Activated naive CD4-positive, alpha-beta T cell treated with anti-CD3 and anti-CD28 coated beads, Interleukin-2, amount 50 U/mL, for 24 hours (primary cell): ENCODE measurements around the gene GGNBP2.
"Not testable (repeated sequence)": the region's sequence is repeated elsewhere in the genome, so short reads cannot be mapped to it uniquely, and the experiment has no call there.

Source experiments
- H3K27ac Mint-ChIP-seq: one replicate; pipeline ENCODE4 v1.8.0; 2021; ENCODE audit warnings: mild to moderate bottlenecking, mixed read lengths
- H3K27me3 Mint-ChIP-seq: one replicate; pipeline ENCODE4 v1.8.0; 2021; ENCODE audit warnings: mixed read lengths
- H3K36me3 Mint-ChIP-seq: one replicate; pipeline ENCODE4 v1.8.0; 2021; ENCODE audit warnings: mixed read lengths
- H3K4me1 Mint-ChIP-seq: one replicate; pipeline ENCODE4 v1.8.0; 2021; ENCODE audit warnings: mixed read lengths
- H3K4me3 Mint-ChIP-seq: one replicate; pipeline ENCODE4 v1.8.0; 2021; ENCODE audit warnings: mild to moderate bottlenecking, mixed read lengths
- H3K9me3 Mint-ChIP-seq: one replicate; pipeline ENCODE4 v1.8.0; 2021; ENCODE audit warnings: mixed read lengths

Gene GGNBP2

GRCh38 chr17:36600936-36601302 is 56.2 kb downstream of the GGNBP2 start:
- no peaks in the 10 kb centered on the region for H3K27me3 Mint-ChIP-seq
- H3K27ac Mint-ChIP-seq, result peak overlapping the region; percentile 96
- H3K4me1 Mint-ChIP-seq, result peaks cover 35% of the 10 kb centered on the region
- no peaks in the 10 kb centered on the region for H3K9me3 Mint-ChIP-seq
- peak overlapping the region; percentile 92 for H3K4me3 Mint-ChIP-seq
- H3K36me3 Mint-ChIP-seq, result no peaks in the 10 kb centered on the region

- peak within 1 kb of the TSS; percentile 96 for H3K27ac Mint-ChIP-seq
- no peaks in the 10 kb centered on the region for H3K9me3 Mint-ChIP-seq
- peaks cover 38% of the 10 kb centered on the region for H3K4me1 Mint-ChIP-seq
- no peaks in the 10 kb centered on the region for H3K36me3 Mint-ChIP-seq
- H3K4me3 Mint-ChIP-seq, result peak within 1 kb of the TSS; percentile 92
- H3K27me3 Mint-ChIP-seq, result no peaks in the 10 kb centered on the region
Observed at GRCh38 chr17:36601303-36602029, 56.7 kb downstream of the GGNBP2 start, which contains the start of gene MRM1. MRM1 (plus strand) TSS chr17:36601583; CDS start chr17:36601811, 228 bp downstream.

GRCh38 chr17:36602030-36602748 is 57.5 kb downstream of the GGNBP2 start:
- no peaks in the 10 kb centered on the region for H3K36me3 Mint-ChIP-seq
- peaks cover 38% of the 10 kb centered on the region for H3K4me1 Mint-ChIP-seq
- peak overlapping the region; percentile 92 for H3K4me3 Mint-ChIP-seq
- no peaks in the 10 kb centered on the region for H3K27me3 Mint-ChIP-seq
- no peaks in the 10 kb centered on the region for H3K9me3 Mint-ChIP-seq
- H3K27ac Mint-ChIP-seq, result peak overlapping the region; percentile 4

- H3K36me3 Mint-ChIP-seq, result no peaks in the 10 kb centered on the region
- no peaks in the 10 kb centered on the region for H3K27me3 Mint-ChIP-seq
- H3K4me1 Mint-ChIP-seq, result peaks cover 41% of the 10 kb centered on the region
- no peaks in the 10 kb centered on the region for H3K9me3 Mint-ChIP-seq
- H3K4me3 Mint-ChIP-seq, result peak overlapping the region; percentile 92
- H3K27ac Mint-ChIP-seq, result peak overlapping the region; percentile 4
Observed at GRCh38 chr17:36602924-36603384, 58.2 kb downstream of the GGNBP2 start.

GRCh38 chr17:36605028-36605427 is 60.3 kb downstream of the GGNBP2 start:
- H3K9me3 Mint-ChIP-seq, H3K27ac Mint-ChIP-seq, H3K27me3 Mint-ChIP-seq, H3K36me3 Mint-ChIP-seq: not testable (repeated sequence)
- H3K4me1 Mint-ChIP-seq, result peaks cover 53% of the 10 kb centered on the region
- H3K4me3 Mint-ChIP-seq, result peak overlapping the region; percentile 37

GRCh38 chr17:36608280-36608679 is 63.6 kb downstream of the GGNBP2 start:
- no peaks in the 10 kb centered on the region for H3K36me3 Mint-ChIP-seq

GRCh38 chr17:36608794-36609497 is 64.2 kb downstream of the GGNBP2 start:
- Mint-ChIP-seq H3K27me3 (no peaks in the 10 kb centered on the region), H3K36me3 (no peaks in the 10 kb centered on the region), H3K4me3 (no peak overlapping the region), H3K4me1 (peaks cover 36% of the 10 kb centered on the region), H3K27ac (no peak overlapping the region), H3K9me3 (no peaks in the 10 kb centered on the region)

More at GRCh38 chr17:36608280-36608679, 63.6 kb downstream of the GGNBP2 start:
- Mint-ChIP-seq H3K9me3 (no peaks in the 10 kb centered on the region), H3K27me3 (no peaks in the 10 kb centered on the region), H3K4me3 (no peak overlapping the region), H3K27ac (no peak overlapping the region), H3K4me1 (peaks cover 41% of the 10 kb centered on the region)

- H3K9me3 Mint-ChIP-seq, result no peaks in the 10 kb centered on the region
- H3K27me3 Mint-ChIP-seq, result no peaks in the 10 kb centered on the region
- no peak overlapping the region for H3K27ac Mint-ChIP-seq
- no peak overlapping the region for H3K4me3 Mint-ChIP-seq
- H3K36me3 Mint-ChIP-seq, result no peaks in the 10 kb centered on the region
- peaks cover 31% of the 10 kb centered on the region for H3K4me1 Mint-ChIP-seq
Observed at GRCh38 chr17:36609498-36609862, 64.8 kb downstream of the GGNBP2 start.

- Mint-ChIP-seq H3K27ac (no peak overlapping the region), H3K36me3 (no peaks in the 10 kb centered on the region), H3K4me1 (peaks cover 22% of the 10 kb centered on the region), H3K27me3 (no peaks in the 10 kb centered on the region), H3K9me3 (no peaks in the 10 kb centered on the region), H3K4me3 (no peak overlapping the region)
Observed at GRCh38 chr17:36610474-36610873, 65.8 kb downstream of the GGNBP2 start.

GRCh38 chr17:36611345-36612072 is 66.8 kb downstream of the GGNBP2 start:
- H3K27me3 Mint-ChIP-seq, result no peaks in the 10 kb centered on the region
- no peak overlapping the region for H3K27ac Mint-ChIP-seq
- no peak overlapping the region for H3K4me3 Mint-ChIP-seq
- peaks cover 15% of the 10 kb centered on the region for H3K4me1 Mint-ChIP-seq
- H3K36me3 Mint-ChIP-seq, result no peaks in the 10 kb centered on the region
- no peaks in the 10 kb centered on the region for H3K9me3 Mint-ChIP-seq

GRCh38 chr17:36612323-36612722 is 67.6 kb downstream of the GGNBP2 start:
- Mint-ChIP-seq H3K4me1 (peaks cover 15% of the 10 kb centered on the region), H3K36me3 (no peaks in the 10 kb centered on the region), H3K4me3 (no peak overlapping the region), H3K27ac (no peak overlapping the region), H3K9me3 (no peaks in the 10 kb centered on the region), H3K27me3 (no peaks in the 10 kb centered on the region)

GRCh38 chr17:36613155-36613554 is 68.4 kb downstream of the GGNBP2 start:
- no peak overlapping the region for H3K27ac Mint-ChIP-seq
- H3K27me3 Mint-ChIP-seq, result no peaks in the 10 kb centered on the region
- H3K36me3 Mint-ChIP-seq, result no peaks in the 10 kb centered on the region
- H3K4me3 Mint-ChIP-seq, result no peak overlapping the region
- H3K4me1 Mint-ChIP-seq, result peaks cover 10% of the 10 kb centered on the region
- H3K9me3 Mint-ChIP-seq, result no peaks in the 10 kb centered on the region

GRCh38 chr17:36614081-36614480 is 69.4 kb downstream of the GGNBP2 start:
- Mint-ChIP-seq H3K27me3 (no peaks in the 10 kb centered on the region), H3K27ac (no peak overlapping the region), H3K4me1 (peaks cover under 1% of the 10 kb centered on the region), H3K4me3 (no peak overlapping the region), H3K9me3 (no peaks in the 10 kb centered on the region), H3K36me3 (no peaks in the 10 kb centered on the region)

- Mint-ChIP-seq H3K36me3 (no peaks in the 10 kb centered on the region), H3K27ac (no peak overlapping the region)
Observed at GRCh38 chr17:36614933-36615332, 70.2 kb downstream of the GGNBP2 start.

More at GRCh38 chr17:36614933-36615332, 70.2 kb downstream of the GGNBP2 start:
- Mint-ChIP-seq H3K4me3 (no peak overlapping the region), H3K27me3 (no peaks in the 10 kb centered on the region), H3K4me1 (no peaks in the 10 kb centered on the region), H3K9me3 (no peaks in the 10 kb centered on the region)
